Measurements from ENCODE around the gene PARD3B.

The PARD3B gene

GRCh38 chr2:204560902-204561301, 15.6 kb downstream of the PARD3B start:
- DNase-seq, result no peak

DNA sequence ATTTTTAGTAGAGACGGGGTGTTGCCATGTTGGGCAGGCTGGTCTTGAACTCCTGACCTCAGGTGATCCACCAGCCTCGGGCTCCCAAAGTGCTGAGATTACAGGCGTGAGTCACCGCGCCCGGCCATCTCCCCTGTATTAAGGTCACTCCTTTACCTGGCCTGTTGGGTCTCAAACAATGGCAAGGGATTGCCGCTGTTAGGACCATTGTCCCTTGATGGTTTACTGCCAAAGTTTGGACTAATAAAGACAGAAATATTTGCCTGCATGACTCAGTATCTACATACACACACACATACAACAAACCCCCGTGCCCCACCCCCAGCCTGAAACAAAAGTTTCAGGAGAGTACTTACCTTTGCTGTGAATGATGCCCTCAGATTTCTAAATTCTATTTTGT, 16.5 kb downstream of the PARD3B start:
- no peak for TF ChIP-seq GATA1 (IDR thresholded peaks at IDR 0.05; ENCODE audit: low read depth, low read length)
- TF ChIP-seq POLR2A (IDR thresholded peaks at IDR 0.05; ENCODE audit: low read length), result no peak
- no peak for DNase-seq

More at GRCh38 chr2:204560902-204561301, 15.6 kb downstream of the PARD3B start:
- TF ChIP-seq GATA1 (IDR thresholded peaks at IDR 0.05; ENCODE audit: low read depth, low read length) (no peak), POLR2A (IDR thresholded peaks at IDR 0.05; ENCODE audit: low read length) (no peak)

DNA sequence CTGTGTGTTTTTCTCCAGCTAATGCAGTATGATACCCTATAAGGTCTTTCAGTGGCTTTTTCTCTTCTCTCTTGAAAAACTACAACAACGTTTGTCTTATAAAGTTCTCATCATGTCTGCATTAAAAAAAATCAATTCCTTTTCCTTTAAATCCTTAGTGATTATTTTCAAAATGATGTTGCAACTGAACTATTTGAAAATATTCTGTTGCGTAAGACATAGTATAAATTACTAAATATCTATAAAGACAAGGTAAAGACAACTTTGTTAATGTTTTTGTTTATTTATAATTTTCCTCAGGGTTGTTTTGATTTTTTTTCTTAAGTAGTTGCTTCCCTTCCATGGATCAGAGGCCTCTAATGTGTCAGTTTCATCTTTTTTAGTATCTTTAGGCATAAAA, 21.2 kb downstream of the PARD3B start:
- DNase-seq, result no peak
- TF ChIP-seq POLR2A (IDR thresholded peaks at IDR 0.05; ENCODE audit: low read length) (no peak), GATA1 (IDR thresholded peaks at IDR 0.05; ENCODE audit: low read depth, low read length) (no peak)

- TF ChIP-seq GATA1 (IDR thresholded peaks at IDR 0.05; ENCODE audit: low read depth, low read length) (no peak), POLR2A (IDR thresholded peaks at IDR 0.05; ENCODE audit: low read length) (no peak)
- no peak for DNase-seq
Measured at GRCh38 chr2:204570421-204570820, 25.1 kb downstream of the PARD3B start.

- no peak for DNase-seq
- no peak for TF ChIP-seq GATA1 (IDR thresholded peaks at IDR 0.05; ENCODE audit: low read depth, low read length)
- no peak for TF ChIP-seq POLR2A (IDR thresholded peaks at IDR 0.05; ENCODE audit: low read length)
Measured at GRCh38 chr2:204571041-204571440, 25.8 kb downstream of the PARD3B start.

GRCh38 chr2:204571911-204572310, 26.6 kb downstream of the PARD3B start:
- TF ChIP-seq POLR2A (IDR thresholded peaks at IDR 0.05; ENCODE audit: low read length), result no peak
- TF ChIP-seq GATA1 (IDR thresholded peaks at IDR 0.05; ENCODE audit: low read depth, low read length), result no peak
- DNase-seq, result no peak

DNA sequence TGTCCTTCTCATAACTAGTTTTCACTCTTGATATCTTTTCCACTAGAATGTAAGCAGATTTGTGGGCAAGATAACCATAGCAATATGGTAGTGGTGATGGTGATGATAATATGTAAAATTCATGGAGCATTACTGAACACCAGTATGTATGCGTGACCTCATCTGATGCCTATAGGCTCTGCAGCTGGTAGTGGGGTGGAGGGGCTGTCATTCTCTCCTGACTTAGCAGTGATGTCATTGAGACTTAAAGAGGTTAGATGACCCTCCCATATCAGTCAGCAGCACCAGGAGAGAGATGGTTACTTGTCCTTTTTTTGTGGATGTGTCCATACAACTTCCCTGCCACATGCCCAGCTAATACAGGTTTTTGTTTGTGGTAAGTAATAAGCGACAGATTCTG, 27.9 kb downstream of the PARD3B start:
- TF ChIP-seq GATA1 (IDR thresholded peaks at IDR 0.05; ENCODE audit: low read depth, low read length) (no peak), POLR2A (IDR thresholded peaks at IDR 0.05; ENCODE audit: low read length) (no peak)
- no peak for DNase-seq

DNA sequence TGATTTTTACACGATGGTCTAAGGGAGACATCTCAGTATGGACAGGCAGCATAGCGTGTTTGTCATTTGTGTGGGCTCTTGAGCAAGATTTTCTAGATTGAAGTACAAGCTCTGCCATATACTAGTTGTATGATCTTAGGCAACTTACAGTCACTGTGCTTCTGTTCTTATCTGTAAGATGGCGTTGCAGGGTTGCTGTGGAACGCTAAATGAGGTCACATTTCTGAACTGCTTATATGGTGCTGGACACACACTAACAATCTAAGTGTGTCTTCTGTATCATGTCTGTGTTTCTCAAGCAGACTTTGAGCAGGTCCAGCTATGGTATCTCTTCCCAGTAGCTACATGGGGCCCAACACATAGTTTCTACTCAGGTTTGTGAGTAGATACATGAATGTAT, 29.2 kb downstream of the PARD3B start:
- no peak for TF ChIP-seq GATA1 (IDR thresholded peaks at IDR 0.05; ENCODE audit: low read depth, low read length)
- TF ChIP-seq POLR2A (IDR thresholded peaks at IDR 0.05; ENCODE audit: low read length), result no peak
- DNase-seq, result no peak

- no peak for DNase-seq
- no peak for TF ChIP-seq POLR2A (IDR thresholded peaks at IDR 0.05; ENCODE audit: low read length)
- no peak for TF ChIP-seq GATA1 (IDR thresholded peaks at IDR 0.05; ENCODE audit: low read depth, low read length)
Measured at GRCh38 chr2:204575463-204575862, 30.2 kb downstream of the PARD3B start.

GRCh38 chr2:204576362-204576979, 31.2 kb downstream of the PARD3B start:
- TF ChIP-seq GATA1 (IDR thresholded peaks at IDR 0.05; ENCODE audit: low read depth, low read length) (no peak), POLR2A (IDR thresholded peaks at IDR 0.05; ENCODE audit: low read length) (no peak)
- DNase-seq, result no peak

DNA sequence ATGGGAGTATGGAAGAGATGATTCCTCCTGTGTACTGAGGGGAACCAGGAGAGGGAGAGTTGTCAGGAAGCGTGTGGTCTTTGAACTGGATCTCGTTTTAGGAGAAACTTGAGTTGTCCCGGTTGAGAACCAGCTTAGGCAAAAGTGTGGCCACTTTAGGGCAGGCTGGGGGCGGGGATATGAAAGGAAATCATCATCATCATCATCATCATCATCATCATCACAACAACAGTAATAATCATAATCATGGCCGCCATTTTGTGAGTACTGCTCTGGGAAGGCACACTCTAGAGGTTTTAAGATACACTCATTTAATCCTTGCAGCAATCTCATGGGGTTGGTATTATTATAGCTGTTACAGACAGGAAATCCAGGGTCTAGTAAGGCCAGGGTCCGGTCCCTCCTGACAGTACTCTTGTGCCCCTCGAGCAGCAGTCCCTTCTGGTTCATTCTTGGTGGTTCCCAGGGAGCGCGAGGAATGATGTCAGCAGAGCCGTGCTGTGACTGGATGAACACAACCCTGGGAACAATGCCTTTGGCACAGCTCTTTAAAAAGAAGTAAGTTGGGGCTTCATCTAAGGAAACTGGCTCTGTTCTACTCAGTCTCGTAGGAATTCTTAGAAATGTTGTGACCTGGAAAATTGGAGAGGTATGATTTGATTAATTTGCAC, 33.8 kb downstream of the PARD3B start:
- no peak for DNase-seq
- TF ChIP-seq GATA1 (IDR thresholded peaks at IDR 0.05; ENCODE audit: low read depth, low read length) (no peak), POLR2A (IDR thresholded peaks at IDR 0.05; ENCODE audit: low read length) (no peak)

- DNase-seq, result no peak
Measured at GRCh38 chr2:204581946-204582345, 36.7 kb downstream of the PARD3B start.

DNA sequence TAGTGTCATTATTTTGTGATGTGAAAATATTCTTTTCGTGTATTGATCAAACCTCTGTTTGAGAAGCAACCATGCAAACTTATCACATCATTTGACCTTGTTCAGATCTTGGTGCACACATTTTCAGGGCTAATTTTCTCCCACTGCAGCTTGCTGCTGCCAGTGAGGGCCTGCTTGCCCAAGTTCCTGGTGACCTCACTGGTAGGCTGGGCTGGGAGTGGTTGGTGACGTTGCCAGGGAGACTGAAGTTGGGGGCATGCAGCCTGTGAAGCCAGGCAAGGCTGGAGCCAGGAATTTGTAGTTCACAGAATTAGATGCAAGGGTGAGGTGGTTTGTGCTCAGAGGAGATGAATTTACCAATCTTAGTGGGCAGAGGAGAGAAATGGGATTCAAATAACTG, 38.5 kb downstream of the PARD3B start:
- TF ChIP-seq GATA1 (IDR thresholded peaks at IDR 0.05; ENCODE audit: low read depth, low read length) (no peak), POLR2A (IDR thresholded peaks at IDR 0.05; ENCODE audit: low read length) (no peak)
- no peak for DNase-seq

More at GRCh38 chr2:204581946-204582345, 36.7 kb downstream of the PARD3B start:
- TF ChIP-seq POLR2A (IDR thresholded peaks at IDR 0.05; ENCODE audit: low read length) (no peak), GATA1 (IDR thresholded peaks at IDR 0.05; ENCODE audit: low read depth, low read length) (no peak)

GRCh38 chr2:204585930-204586329, 40.7 kb downstream of the PARD3B start:
- no peak for TF ChIP-seq POLR2A (IDR thresholded peaks at IDR 0.05; ENCODE audit: low read length)
- TF ChIP-seq GATA1 (IDR thresholded peaks at IDR 0.05; ENCODE audit: low read depth, low read length), result no peak
- no peak for DNase-seq

Measured in erythroblast (primary cell).